GM20000 (cell line): Measurements from ENCODE around the gene GIT2.

ENCODE experiments used
- DNase-seq: peaks from one replicate; pipeline ENCODE4 v3.0.0; 2012; ENCODE audit warnings: low spot score
- CTCF ChIP-seq: IDR thresholded peaks from 2 replicates; pipeline ENCODE4 v1.5.1; 2012; ENCODE audit warnings: mild to moderate bottlenecking, control low read depth; ENCODE audit errors: extremely low read depth, missing control alignments

The GIT2 gene

GRCh38 chr12:110029290-110029815 is 33.2 kb upstream of the GIT2 start:
- DNase-seq = no peak
- no peak for TF ChIP-seq CTCF

GRCh38 chr12:110028323-110028722 is 32.2 kb upstream of the GIT2 start:
- no peak for DNase-seq
- no peak for TF ChIP-seq CTCF

- TF ChIP-seq CTCF = no peak
- DNase-seq = no peak
Measured at GRCh38 chr12:110024051-110024450, 27.9 kb upstream of the GIT2 start.

GRCh38 chr12:110023059-110023980 is 27.2 kb upstream of the GIT2 start:
- DNase-seq = no peak
- no peak for TF ChIP-seq CTCF

GRCh38 chr12:110020956-110021355 is 24.8 kb upstream of the GIT2 start:
- no peak for TF ChIP-seq CTCF
- DNase-seq = no peak

- TF ChIP-seq CTCF = no peak
- no peak for DNase-seq
Measured at GRCh38 chr12:110015132-110015531, 19.0 kb upstream of the GIT2 start.

- DNase-seq = no peak
- no peak for TF ChIP-seq CTCF
Measured at GRCh38 chr12:110012659-110013058, 16.5 kb upstream of the GIT2 start.
